ENCODE results near the gene SH2D6.
A peak's percentile ranks its signal among the peaks of the same experiment; 100 is the strongest.
"Not testable (repeated sequence)": the region's sequence is repeated elsewhere in the genome, so short reads cannot be mapped to it uniquely, and the experiment has no call there.

The SH2D6 gene

GRCh38 chr2:85468096-85468703 is 49.7 kb downstream of the SH2D6 start:
- DNase-seq (ENCODE audit: low read depth, low spot score) = no peak

GRCh38 chr2:85468704-85469349 is 50.3 kb downstream of the SH2D6 start:
- peak; percentile 64 for DNase-seq (ENCODE audit: low read depth, low spot score)

- no peak for DNase-seq (ENCODE audit: low read depth, low spot score)
These were observed 52.6 kb downstream of the SH2D6 start for GRCh38 chr2:85470850-85471800.

GRCh38 chr2:85472261-85472660 is 53.7 kb downstream of the SH2D6 start:
- DNase-seq (ENCODE audit: low read depth, low spot score) = no peak

GRCh38 chr2:85475799-85476490 is 57.4 kb downstream of the SH2D6 start:
- no peak for DNase-seq (ENCODE audit: low read depth, low spot score)

- DNase-seq (ENCODE audit: low read depth, low spot score) = no peak
These were observed 58.1 kb downstream of the SH2D6 start for GRCh38 chr2:85476624-85477023.

- no peak for DNase-seq (ENCODE audit: low read depth, low spot score)
These were observed 59.4 kb downstream of the SH2D6 start for GRCh38 chr2:85477884-85478283.

- DNase-seq (ENCODE audit: low read depth, low spot score) = no peak
These were observed 63.6 kb downstream of the SH2D6 start for GRCh38 chr2:85481818-85482777.

GRCh38 chr2:85484615-85485014 is 66.1 kb downstream of the SH2D6 start:
- DNase-seq (ENCODE audit: low read depth, low spot score) = not testable (repeated sequence)

- DNase-seq (ENCODE audit: low read depth, low spot score) = no peak
These were observed 67.3 kb downstream of the SH2D6 start for GRCh38 chr2:85485815-85486214.
